GM19463 (cell line): ENCODE measurements around the gene CNTFR.

Source experiments
- ATAC-seq: cut with Tn5 transposase; IDR thresholded peaks from one replicate; pipeline ENCODE4 v1.9.1; 2021; ENCODE audit warnings: mild to moderate bottlenecking, moderate library complexity; ENCODE audit not compliant: unreplicated experiment

CNTFR gene

GRCh38 chr9:34590381-34591247 lies 1.1 kb upstream of the CNTFR start:
- no peak for ATAC-seq

GRCh38 chr9:34588671-34589635 lies 571 bp downstream of the CNTFR start:
- no peak for ATAC-seq

- ATAC-seq, result no peak
Measured at GRCh38 chr9:34587271-34587670, 2.3 kb downstream of the CNTFR start.

GRCh38 chr9:34585946-34586669 lies 3.4 kb downstream of the CNTFR start:
- ATAC-seq, result no peak

GRCh38 chr9:34584970-34585369 lies 4.6 kb downstream of the CNTFR start:
- no peak for ATAC-seq

- no peak for ATAC-seq
Measured at GRCh38 chr9:34582787-34583186, 6.7 kb downstream of the CNTFR start.

GRCh38 chr9:34581318-34581717 lies 8.2 kb downstream of the CNTFR start:
- no peak for ATAC-seq

- no peak for ATAC-seq
Measured at GRCh38 chr9:34580358-34580757, 9.2 kb downstream of the CNTFR start.

GRCh38 chr9:34579808-34580163 lies 9.7 kb downstream of the CNTFR start:
- no peak for ATAC-seq

- no peak for ATAC-seq
Measured at GRCh38 chr9:34579104-34579807, 10.3 kb downstream of the CNTFR start.

GRCh38 chr9:34578241-34579103 lies 11.1 kb downstream of the CNTFR start:
- no peak for ATAC-seq

- ATAC-seq, result no peak
Measured at GRCh38 chr9:34577400-34578240, 11.9 kb downstream of the CNTFR start.

- ATAC-seq, result no peak
Measured at GRCh38 chr9:34576597-34577399, 12.7 kb downstream of the CNTFR start.

- no peak for ATAC-seq
Measured at GRCh38 chr9:34575862-34576596, 13.5 kb downstream of the CNTFR start.

- no peak for ATAC-seq
Measured at GRCh38 chr9:34575241-34575640, 14.3 kb downstream of the CNTFR start.

GRCh38 chr9:34574571-34574970 lies 15.0 kb downstream of the CNTFR start:
- ATAC-seq, result no peak
